Hematopoietic multipotent progenitor cell treated with erythropoietin and hydrocortisone succinate and interleukin-3 and kit ligand, for 6 days (in vitro differentiated cells): ENCODE data around the gene ZC4H2.
"Not testable (repeated sequence)": the region's sequence is repeated elsewhere in the genome, so short reads cannot be mapped to it uniquely, and the experiment has no call there.

Source experiments
- DNase-seq: peaks from one replicate; pipeline ENCODE4 v3.0.0-alpha.2; 2015

Gene ZC4H2

GRCh38 chrX:64975989-64976672, at the start of gene ZC4H2:
TSS of gene ZC4H2 (minus strand) at chrX:64976450. CDS start at chrX:64976377, 73 bp downstream.
- peak; percentile 83 for DNase-seq

- no peak for DNase-seq
Observed at GRCh38 chrX:65017451-65017850, 41.2 kb upstream of the ZC4H2 start.

GRCh38 chrX:65014230-65014629, 38.0 kb upstream of the ZC4H2 start:
- DNase-seq, result no peak

GRCh38 chrX:65009459-65009858, 33.2 kb upstream of the ZC4H2 start:
- DNase-seq, result no peak

GRCh38 chrX:65002208-65002607, 26.0 kb upstream of the ZC4H2 start:
- DNase-seq, result not testable (repeated sequence)

- DNase-seq, result no peak
Observed at GRCh38 chrX:64996805-64997204, 20.6 kb upstream of the ZC4H2 start.

GRCh38 chrX:64994131-64994798, 18.0 kb upstream of the ZC4H2 start:
- no peak for DNase-seq

- no peak for DNase-seq
Observed at GRCh38 chrX:64977830-64978229, 1.6 kb upstream of the ZC4H2 start.

GRCh38 chrX:64977051-64977450, 801 bp upstream of the ZC4H2 start:
- no peak for DNase-seq

GRCh38 chrX:64976673-64977040, 407 bp upstream of the ZC4H2 start:
- DNase-seq, result no peak

GRCh38 chrX:64975491-64975890, 759 bp downstream of the ZC4H2 start:
- peak; percentile 41 for DNase-seq

GRCh38 chrX:64925480-64925879, 50.8 kb downstream of the ZC4H2 start:
- no peak for DNase-seq

- DNase-seq, result no peak
Observed at GRCh38 chrX:64908121-64908520, 68.1 kb downstream of the ZC4H2 start.

- DNase-seq, result peak; percentile 65
Observed at GRCh38 chrX:64894454-64895038, 81.7 kb downstream of the ZC4H2 start.

- DNase-seq, result peak; percentile 21
Observed at GRCh38 chrX:64885850-64886249, 90.4 kb downstream of the ZC4H2 start.

- not testable (repeated sequence) for DNase-seq
Observed at GRCh38 chrX:64878709-64879108, 97.5 kb downstream of the ZC4H2 start.

GRCh38 chrX:64867217-64867616, 109.0 kb downstream of the ZC4H2 start:
- DNase-seq, result no peak
